NCI-H524 treated with DMSO at 0.1 percent for 48 hours (cell line): ENCODE measurements around the gene ERGIC3.

Experiments
- DNase-seq: peaks from one replicate; lab custom pipeline; 2025; lab: John Stamatoyannopoulos, UW

ERGIC3 gene

DNA sequence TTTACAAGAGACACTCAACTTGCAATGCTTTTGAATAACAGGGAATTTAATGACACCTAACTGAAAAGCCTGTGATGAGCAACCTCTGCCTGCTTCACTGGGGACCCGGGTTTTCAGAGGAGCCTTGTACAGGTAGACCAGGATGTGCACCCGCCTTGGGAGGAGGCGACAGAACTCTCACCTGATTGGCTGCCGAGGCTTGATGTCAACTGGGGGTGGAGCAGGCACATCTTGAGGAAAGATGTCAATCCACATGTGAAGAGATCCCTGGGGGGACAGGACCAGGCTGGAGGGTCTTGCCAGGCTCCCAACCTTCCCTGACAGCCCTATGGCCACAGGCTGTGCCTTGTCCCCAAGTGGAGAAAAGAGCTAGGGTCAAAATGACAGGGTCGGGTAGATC lies 19.8 kb downstream of the ERGIC3 start:
- no peak for DNase-seq

DNA sequence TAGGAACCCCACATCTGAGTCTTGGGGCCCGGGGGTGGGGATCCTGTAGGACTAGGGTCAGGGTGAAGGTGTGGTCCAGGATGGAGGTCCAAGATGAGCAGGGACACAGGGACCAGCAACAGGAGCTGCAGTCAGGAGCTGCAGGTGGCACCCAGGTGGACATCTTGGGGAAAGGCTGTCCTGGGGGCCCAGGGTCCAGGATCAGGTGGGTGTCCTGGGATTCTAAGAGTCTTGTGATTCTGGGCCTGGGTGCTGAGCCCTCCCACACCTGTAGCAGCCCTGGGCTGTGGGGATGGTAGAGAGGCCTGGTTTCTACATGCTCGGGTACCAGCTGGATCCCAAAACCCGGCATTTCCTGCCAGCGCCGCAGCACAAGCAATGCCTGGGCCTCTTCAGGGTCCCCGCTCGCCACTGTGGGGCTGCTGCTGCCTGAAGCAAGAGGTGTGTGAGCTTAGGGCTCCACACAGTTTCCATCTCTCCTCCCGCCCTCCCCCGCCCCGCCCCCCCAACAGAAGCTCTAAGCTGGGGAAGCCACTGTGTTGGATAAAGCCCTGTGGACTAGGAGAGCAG lies 20.7 kb downstream of the ERGIC3 start:
- DNase-seq, result no peak

DNA sequence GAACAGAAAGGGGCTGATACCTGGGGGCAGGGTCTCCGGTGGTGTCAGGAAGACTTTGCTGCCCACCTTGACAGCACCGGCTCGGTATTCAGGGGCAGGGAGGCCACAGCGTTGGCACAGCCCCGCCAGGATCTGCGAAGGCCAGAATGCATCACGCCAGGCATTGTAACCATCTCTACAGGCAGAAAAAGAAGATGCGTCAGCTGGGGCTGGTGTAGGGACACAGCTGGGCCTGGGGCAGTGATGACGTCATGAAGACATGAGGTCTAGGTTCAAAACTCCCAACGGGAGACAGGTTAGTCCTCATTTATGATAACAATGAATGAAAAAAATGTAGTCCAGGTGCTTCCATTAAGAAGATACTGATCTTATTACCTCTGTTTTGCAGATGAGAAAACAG lies 22.0 kb downstream of the ERGIC3 start:
- DNase-seq, result no peak

DNA sequence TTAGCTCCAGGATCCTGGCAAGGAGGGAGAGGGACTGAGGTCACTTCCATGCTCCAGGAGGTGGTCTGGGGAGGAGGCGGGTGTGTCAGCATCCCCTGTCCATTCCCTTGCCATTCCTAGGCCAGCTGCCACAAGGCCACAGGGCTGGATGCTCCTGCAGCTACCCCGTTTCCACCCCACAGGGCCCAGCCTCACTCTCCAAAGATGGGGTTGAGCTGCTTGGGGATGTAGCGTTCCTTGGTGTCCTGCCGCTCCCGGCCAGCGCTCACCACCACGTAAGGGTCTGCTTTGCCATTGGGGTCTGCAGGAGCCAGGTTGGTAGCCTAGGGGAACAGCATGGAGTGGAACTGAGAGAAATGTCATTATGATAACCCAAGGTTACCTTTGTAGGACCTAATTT lies 23.0 kb downstream of the ERGIC3 start:
- DNase-seq, result no peak

DNA sequence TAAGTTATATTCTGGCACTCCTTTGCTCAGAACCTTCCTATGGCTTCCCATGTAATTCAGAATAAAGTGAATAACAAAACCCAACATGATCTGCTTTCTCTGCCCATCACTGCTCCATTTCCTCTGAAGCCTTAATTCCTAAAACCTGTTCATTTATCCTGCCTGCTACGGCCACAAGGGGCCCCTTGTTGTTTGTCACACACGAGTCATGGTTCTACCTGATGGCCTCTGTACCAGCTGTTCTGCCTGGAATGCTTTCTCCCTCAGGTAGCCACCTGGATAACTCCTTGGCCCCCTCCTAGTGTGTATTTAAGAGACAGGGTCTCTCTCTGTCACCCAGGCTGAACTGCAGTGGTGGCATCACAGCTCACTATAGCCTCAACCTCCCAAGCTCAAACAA lies 26.8 kb downstream of the ERGIC3 start:
- DNase-seq, result no peak

DNA sequence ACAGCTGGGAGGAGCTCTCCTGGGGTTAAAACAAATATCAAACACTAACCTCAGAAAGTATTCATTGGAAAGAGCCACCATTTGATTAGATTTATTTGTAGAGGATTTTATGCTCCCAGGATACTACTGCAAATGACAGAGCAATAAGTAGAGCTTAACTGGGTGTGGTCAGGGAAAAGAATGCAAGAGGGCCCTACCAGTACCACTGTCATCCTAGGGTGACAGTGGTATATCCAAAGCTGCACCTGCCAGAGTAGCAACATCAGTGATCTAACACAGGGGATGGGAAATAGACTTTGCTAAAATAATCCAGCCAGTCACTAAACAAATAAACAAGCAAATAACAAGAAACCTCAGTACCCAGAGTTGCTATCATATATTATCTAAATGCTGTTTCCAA lies 29.7 kb downstream of the ERGIC3 start:
- no peak for DNase-seq

DNA sequence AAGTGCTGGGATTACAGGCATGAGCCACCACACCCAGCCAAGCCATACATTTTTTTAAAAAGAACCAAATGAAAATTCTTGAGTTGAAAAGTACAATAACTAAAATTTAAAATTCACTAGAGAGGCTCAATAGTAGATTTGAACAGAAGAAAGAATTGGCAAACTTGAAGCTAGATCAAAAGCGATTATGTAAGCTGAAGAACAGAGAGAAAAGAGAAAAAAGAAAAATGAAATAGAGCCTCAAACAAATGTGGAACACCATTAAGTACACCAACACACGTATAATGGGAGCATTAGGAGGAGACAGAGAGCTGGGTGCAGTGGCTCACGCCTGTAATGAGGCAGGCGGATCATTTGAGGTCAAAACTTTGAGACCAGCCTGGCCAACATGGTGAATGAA lies 31.0 kb downstream of the ERGIC3 start:
- DNase-seq, result no peak

DNA sequence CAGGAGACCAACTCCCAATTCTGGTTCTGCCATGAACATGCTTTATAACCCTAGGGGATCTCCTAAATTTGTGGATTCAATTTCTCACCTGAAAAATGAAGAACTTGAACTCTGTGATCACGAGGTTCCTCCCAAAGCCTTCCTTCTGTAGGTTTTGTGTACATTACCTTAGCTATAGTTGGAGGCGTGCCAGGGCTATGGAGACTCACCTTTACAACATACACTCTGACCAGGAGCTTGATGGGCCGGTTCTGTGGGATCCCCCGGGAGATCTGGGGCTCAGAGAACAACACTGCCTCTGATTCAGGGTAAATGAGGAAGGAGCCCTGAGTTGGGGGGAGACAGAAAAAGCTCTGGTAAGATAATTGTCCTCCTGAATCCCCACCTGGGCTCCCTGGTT lies 34.1 kb downstream of the ERGIC3 start:
- no peak for DNase-seq

DNA sequence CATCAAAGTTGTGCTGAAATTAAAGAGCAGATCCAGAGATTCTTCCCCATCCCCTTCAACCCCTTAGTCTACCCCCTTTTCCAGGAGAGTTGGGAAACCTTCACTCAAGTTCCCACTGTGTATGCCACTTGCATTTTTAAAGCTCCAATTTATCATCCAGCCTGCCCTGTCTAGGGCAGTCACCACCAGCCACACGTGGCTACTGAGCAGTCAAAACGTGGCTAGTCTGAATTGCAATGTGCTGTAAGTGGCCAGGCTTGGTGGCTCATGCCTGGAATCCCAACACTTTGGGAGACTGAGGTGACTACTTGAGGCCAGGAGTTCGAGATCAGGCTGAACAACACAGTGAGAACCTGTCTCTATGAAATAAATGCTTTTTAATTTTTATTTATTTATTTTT lies 34.9 kb downstream of the ERGIC3 start:
- no peak for DNase-seq

DNA sequence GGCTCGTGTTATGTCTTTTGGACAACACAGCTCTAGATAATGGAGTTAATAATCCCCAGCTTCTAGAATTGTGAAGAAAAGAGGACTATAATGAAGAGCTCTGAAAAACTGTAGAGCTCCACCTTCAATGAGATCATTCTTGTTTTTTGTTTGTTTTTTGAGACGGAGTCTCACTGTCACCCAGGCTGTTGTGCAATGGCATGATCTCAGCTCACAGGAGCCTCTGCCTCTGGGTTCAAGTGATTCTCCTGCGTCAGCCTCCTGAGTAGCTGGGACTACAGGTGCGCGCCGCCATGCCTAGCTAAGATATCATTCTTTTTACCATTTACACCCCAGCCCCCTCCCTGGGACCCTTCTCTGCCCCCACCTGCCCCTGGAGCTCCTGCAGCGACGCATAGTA lies 36.6 kb downstream of the ERGIC3 start:
- DNase-seq, result no peak

DNA sequence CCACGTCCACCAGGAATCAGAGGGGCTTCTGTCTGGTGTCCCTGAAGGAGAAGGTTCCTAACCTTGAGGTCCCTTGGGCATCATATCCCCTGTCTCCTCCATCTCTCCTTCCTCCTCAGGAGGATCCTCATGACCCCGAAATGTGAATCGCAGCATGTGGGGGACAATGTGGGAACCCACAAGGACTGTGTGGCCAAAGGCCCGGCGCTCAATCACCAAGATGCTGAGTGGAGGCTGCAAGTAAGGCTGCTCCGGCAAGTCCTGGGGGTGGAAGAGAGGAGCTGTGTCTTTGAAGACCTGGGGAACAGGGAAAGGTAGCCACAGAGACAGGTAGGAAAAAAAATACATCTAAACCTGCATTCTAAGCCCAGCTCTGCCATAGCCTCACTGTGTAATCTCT lies 37.3 kb downstream of the ERGIC3 start:
- no peak for DNase-seq

DNA sequence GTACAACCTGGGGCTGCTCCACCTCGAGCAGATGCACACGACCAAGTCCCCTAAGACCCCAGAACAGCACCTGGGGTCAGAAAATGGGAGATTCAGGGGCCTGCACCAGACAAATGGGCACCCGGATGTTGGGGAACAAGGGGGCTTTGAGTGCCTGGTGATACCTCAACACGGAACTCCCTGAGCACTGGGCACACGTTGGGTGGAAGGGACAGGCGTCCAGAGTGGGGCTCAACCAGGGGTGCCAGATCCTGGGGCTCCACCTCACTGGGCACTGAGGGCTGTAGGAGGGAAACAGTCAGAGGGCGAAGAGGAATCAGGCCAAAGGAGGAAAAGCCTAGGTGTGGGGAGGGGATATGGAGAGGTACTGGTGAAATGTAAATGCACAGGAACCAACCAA lies 40.3 kb downstream of the ERGIC3 start:
- no peak for DNase-seq

DNA sequence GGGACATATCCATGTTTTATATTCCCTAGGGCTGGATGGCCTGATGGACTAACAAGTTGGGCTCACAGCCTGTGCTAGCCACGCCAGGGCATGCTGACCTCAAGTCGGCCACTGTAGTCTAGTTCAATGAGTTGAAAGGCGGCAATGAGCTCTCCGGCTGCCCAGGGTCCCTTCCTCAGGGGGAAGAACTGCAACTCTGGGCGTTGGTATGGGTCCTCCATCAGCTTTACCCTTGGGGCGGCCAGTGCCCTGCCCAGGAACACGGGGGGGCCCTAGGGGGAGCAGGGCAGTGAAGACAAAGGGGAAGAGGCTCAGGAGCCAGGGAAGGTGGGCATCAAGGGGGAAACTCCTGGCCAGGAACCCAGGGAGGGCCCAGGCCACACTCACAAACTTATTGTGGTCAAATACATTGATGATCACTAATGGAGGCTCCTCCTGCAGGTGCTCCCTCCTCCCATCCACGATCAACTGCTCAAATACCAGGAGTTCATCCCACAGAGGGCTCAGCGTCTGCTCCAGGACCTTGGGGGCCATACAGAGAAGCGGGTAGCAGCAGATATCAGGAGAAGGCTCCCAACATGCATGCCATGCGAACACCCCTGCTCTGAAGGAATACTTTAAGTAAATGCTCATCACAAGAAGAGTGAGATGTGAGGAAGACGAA lies 41.0 kb downstream of the ERGIC3 start:
- DNase-seq, result no peak

DNA sequence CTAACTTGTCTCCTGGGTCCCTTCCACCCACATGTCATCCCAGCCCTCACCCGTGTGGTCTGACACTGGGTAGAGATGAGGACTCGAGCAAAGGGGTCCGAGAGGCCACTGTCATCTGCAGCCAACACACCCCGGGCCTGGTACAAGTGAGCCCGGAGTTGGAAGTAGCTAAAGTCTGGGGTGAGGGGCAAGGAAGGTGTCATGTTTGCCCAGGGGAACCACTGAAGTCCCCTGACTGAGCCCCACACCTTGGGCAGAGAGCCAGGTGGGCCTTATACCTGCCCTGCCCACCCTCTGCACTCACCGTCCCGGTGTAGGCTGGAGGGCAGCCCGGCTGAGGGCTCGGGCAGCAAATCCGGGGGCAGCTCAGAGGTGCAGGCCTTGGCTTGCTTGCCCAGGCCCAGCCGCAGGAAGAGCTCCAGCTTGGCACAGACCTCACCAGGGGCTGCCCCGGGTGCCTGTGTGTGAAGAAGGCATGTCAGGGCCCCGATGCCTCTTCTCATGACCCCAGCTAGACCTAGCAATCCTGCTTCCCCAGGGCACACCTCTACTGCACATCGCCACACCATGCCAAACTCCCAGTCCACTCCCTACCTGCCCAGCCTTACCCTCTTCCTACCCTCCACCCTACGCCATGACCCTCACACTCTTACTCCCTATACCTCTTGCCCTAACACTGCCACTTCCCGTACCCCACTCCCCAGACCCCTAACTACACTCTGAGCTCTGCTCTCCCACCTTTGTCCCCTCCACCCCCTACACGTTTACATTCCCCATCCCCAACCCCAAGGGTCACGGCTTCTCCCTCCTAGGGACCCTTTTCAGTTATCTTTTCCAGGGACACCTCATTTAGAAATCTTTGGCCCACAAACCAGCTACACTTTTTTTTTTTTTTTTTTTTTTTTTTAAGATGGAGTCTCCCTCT lies 42.0 kb downstream of the ERGIC3 start:
- no peak for DNase-seq

DNA sequence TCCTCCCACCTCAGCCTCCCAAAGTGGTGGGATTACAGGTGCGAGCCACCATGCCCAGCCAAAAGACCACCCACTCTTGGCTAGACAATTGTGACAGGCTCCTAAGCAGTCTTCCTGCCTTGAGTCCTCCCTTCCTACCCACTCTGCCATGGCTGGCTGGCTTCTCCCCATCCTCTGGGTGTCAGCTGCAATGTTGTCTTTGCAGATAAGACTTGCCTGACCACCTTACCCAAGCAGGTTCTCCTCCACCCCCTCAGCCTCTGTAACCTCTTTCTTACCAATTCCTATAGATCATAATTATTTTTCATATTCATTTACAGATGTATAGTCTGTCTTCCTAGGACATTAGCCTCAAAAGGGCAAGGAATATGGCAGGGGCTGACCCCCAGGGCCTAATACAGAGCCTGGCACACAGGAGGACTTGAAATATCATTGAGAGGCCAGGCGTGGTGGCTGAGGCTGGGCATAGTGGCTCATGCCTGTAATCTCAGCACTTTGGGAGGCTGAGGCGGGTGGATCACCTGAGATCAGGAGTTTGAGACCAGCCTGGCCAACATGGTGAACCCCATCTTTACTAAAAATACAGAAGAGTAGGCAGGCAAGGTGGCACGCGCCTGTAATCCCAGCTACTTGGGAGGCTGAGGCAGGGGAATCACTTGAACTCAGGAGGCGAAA lies 45.0 kb downstream of the ERGIC3 start:
- DNase-seq, result no peak

DNA sequence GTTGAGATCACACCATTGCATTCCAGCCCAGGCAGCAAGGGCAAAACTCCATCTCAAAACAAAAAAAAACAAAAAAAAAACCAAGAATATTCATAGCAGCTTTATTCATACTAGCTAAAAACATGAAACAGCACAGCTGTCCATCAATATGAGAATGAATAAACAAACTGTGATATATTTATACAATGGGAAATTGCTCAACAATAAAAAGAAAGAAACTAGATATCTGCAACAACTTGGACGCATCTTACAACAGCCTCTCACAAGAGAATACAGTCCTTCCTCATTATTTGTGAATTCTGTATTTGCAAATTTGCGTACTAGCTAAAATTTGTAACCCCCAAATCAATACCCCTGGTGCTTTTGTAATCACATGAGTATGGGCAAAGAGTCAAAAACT lies 45.6 kb downstream of the ERGIC3 start:
- DNase-seq, result no peak

DNA sequence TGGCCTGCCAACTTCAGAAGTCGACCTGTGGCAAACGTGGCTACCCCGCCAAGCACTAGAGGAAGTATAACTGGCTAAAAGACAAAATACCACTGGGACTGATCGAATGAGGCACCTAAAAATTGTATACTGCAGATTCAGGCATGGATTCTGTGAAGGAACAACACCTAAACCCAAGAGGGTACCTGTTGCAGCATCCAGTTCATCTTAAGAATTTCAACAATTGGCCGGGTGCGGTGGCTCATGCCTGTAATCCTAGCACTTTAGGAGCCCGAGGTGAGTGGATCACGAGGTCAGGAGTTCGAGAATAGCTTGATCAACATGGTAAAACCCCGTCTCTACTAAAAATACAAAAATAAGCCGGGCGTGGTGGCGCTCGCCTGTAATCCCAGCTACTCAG lies 46.5 kb downstream of the ERGIC3 start:
- no peak for DNase-seq

DNA sequence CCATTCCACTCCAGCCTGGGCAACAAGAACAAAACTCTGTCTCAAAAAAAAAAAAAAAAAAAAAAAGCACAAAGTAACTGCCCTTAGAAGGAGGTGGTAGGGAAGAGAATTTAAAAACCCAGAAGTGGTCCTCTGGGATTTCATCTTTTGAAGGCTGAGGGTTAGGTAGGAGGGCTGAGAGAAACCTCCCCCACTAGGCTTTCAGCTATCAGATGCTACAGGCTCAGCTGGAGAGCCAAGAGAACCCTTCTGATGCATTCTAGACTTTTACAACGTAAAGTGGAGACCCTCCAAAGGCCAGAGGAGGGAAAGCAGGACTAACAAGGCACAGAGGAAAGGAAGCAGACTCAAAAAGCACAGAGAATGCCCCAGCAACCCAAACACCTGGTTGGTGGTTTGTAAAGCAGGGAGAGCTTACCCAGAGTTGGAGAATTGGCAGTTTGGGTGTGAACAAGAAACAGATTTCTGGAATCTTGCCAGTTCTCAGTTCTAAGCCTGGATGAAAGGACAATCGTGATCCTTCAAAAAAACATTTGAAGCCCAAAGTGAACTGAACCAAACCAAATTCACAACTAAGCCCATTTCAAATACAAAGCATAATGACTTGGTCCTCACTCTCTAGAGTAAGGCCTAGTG lies 50.6 kb downstream of the ERGIC3 start:
- DNase-seq, result no peak

DNA sequence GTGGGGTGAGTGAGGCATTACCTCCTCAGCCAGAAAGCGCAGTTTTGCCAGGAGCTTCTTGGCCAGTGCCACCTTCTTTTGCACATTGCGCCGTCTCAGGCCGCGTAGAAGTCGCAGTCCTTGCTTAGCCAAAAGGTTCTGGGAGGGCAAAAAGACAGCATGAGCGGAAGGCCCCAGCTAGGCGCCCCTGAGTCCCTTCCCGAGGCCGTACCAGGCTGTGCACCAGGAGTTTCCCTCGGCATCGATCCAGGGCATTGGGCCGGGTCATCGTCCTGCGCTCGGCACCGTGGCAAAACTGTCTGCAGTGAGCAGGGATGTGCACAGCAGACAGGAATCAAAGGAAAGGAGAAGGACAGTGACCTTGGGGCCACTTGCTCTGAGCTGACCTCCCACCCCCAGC lies 53.6 kb downstream of the ERGIC3 start:
- DNase-seq, result no peak

DNA sequence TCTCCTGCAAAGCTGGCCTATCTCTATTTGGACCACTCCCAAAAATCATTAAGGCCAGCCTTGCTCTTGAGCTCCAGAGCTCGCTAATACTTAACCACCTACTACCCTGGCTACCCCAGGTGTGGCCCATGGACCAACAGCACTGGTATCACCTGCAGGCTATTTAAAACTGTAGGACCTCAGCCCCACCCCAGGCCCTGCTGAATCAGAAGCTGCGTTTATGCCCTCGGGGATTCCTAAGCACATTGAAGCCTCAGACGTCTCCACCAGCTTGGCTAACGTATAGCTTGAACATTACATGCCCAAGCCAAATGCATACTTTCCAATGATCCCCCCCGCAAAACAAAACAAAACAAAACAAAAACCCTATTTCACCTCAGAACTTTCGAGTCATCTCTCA lies 54.0 kb downstream of the ERGIC3 start:
- DNase-seq, result no peak

DNA sequence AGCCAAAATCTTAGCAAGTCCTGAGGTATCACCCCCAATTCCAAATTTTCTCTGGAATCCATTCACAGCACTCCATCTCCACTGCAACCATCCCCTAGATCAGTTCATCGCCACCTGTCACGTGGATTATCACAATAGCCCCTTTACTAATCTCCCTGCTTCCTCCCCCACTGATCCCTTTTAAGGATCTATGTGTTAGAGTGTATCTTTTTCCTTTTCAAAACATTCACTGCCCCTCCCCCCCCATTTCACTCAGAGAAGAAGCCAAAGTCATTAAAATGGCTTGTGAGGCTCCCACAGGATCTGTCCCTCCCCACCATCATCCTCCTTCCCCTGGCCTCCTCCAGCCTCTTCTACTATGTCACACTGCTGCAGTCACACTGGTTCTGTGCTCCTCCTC lies 55.3 kb downstream of the ERGIC3 start:
- peak; percentile 76 for DNase-seq

DNA sequence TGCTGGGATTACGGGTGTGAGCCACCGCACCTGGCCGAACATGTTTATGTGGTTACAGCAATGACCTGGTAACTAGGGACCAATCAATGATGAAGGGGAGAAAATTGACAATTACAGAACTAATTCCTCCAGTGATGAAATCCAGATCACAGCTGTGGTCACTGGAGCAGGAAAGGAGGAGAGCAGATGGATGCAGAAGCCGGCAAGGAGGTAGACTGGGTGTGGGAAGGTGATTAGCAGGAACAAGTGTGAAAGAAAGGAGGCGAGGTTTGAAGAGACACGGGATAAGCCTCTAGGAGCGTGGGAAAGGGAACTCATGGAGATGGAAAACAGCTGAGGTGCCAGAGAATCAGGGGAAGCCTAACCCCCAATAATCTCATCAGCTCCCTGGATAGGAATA lies 56.6 kb downstream of the ERGIC3 start:
- DNase-seq, result peak; percentile 60
